ENCODE measurements around the gene C2CD4C.

GRCh38 chr19:424546-424945, 15.6 kb upstream of the C2CD4C start:
- no peak for TF ChIP-seq POLR2AphosphoS5 (IDR thresholded peaks at IDR 0.05; ENCODE audit: low read depth, low read length)
- no peak for TF ChIP-seq CTCF (IDR thresholded peaks at IDR 0.05)
- no peak for TF ChIP-seq TCF7L2 (IDR thresholded peaks at IDR 0.05; ENCODE audit: low read depth, low read length)
- TF ChIP-seq REST (IDR thresholded peaks at IDR 0.05; ENCODE audit: insufficient read depth in 1 of 2, low read depth in 2 of 2, low read length in 1 of 2), result no peak
